NCI-H2107 treated with DMSO at 0.1 percent for 48 hours (cell line): Measurements from ENCODE around the gene DAB1.

Experiments used
- DNase-seq: peaks from one replicate; lab custom pipeline; 2025; ENCODE audit not compliant: unreplicated experiment; lab: John Stamatoyannopoulos, UW

Gene DAB1

GRCh38 chr1:57321776-57322175, 102.1 kb downstream of the DAB1 start:
- DNase-seq = no peak

GRCh38 chr1:57319791-57320190, 104.1 kb downstream of the DAB1 start:
- DNase-seq = no peak

- DNase-seq = no peak
These were observed 104.7 kb downstream of the DAB1 start for GRCh38 chr1:57319165-57319564.

GRCh38 chr1:57316861-57317260, 107.0 kb downstream of the DAB1 start:
- no peak for DNase-seq

GRCh38 chr1:57316291-57316690, 107.6 kb downstream of the DAB1 start:
- DNase-seq = no peak

- DNase-seq = no peak
These were observed 111.0 kb downstream of the DAB1 start for GRCh38 chr1:57312869-57313268.

GRCh38 chr1:57311411-57311810, 112.4 kb downstream of the DAB1 start:
- no peak for DNase-seq

- no peak for DNase-seq
These were observed 112.9 kb downstream of the DAB1 start for GRCh38 chr1:57311006-57311405.

- DNase-seq = no peak
These were observed 114.2 kb downstream of the DAB1 start for GRCh38 chr1:57309630-57310029.

- no peak for DNase-seq
These were observed 116.3 kb downstream of the DAB1 start for GRCh38 chr1:57307392-57308170.

GRCh38 chr1:57304591-57304990, 119.3 kb downstream of the DAB1 start:
- no peak for DNase-seq

- no peak for DNase-seq
These were observed 120.9 kb downstream of the DAB1 start for GRCh38 chr1:57302812-57303596.

- DNase-seq = no peak
These were observed 123.7 kb downstream of the DAB1 start for GRCh38 chr1:57300186-57300585.

GRCh38 chr1:57296726-57297250, 127.1 kb downstream of the DAB1 start:
- DNase-seq = no peak

- no peak for DNase-seq
These were observed 128.5 kb downstream of the DAB1 start for GRCh38 chr1:57295326-57295725.

- no peak for DNase-seq
These were observed 129.7 kb downstream of the DAB1 start for GRCh38 chr1:57294177-57294576.

GRCh38 chr1:57293214-57293613, 130.6 kb downstream of the DAB1 start:
- no peak for DNase-seq

- DNase-seq = no peak
These were observed 134.1 kb downstream of the DAB1 start for GRCh38 chr1:57289781-57290180.

GRCh38 chr1:57285992-57286391, 137.9 kb downstream of the DAB1 start:
- no peak for DNase-seq

- no peak for DNase-seq
These were observed 141.4 kb downstream of the DAB1 start for GRCh38 chr1:57282411-57282810.

GRCh38 chr1:57281324-57281723, 142.5 kb downstream of the DAB1 start:
- DNase-seq = no peak
